Measurements from ENCODE around the gene ZNF423. TPM values are rescaled to one million over a fixed set of nuclear protein-coding genes. Genes with fewer than 3 reads are reported as not detected.

Gene ZNF423
- polyA plus RNA-seq, 3 donors: 24.5 to 27.3 (median 26.2) TPM

Other genes starting within 250 kb of the ZNF423 start
- gene CNEP1R1, start 169.1 kb upstream of the ZNF423 start, polyA plus RNA-seq (ENCODE audit: insufficient read length in 3 of 3): 10 to 100 TPM; 25.6 to 27.1 (median 26.2) TPM
- 10 to 100 TPM; 19.4 to 21.4 (median 19.6) TPM for gene HEATR3, start 209.9 kb upstream of the ZNF423 start, polyA plus RNA-seq (ENCODE audit: insufficient read length in 3 of 3)

All from right renal cortex interstitium (tissue), 3 donors.